Vagina (tissue), 2 donors: ENCODE measurements around the gene PHF23.

Source experiments
- POLR2A ChIP-seq, 2 donors: fragments of 450-650 bp; IDR thresholded peaks; one replicate each; pipeline ENCODE4 v1.6.1; 2017; ENCODE audit warnings: antibody characterized with exemption in 2 of 2, mild to moderate bottlenecking in 2 of 2, moderate library complexity in 2 of 2
- POLR2AphosphoS5 ChIP-seq, 2 donors: sonication (generic); formaldehyde crosslinking; IDR thresholded peaks; one replicate each; pipeline ENCODE4 v1.9.0; 2017; ENCODE audit warnings: antibody characterized with exemption in 2 of 2, mild to moderate bottlenecking in 2 of 2, low read depth in 1 of 2; ENCODE audit not compliant: insufficient read depth in 1 of 2

DNA sequence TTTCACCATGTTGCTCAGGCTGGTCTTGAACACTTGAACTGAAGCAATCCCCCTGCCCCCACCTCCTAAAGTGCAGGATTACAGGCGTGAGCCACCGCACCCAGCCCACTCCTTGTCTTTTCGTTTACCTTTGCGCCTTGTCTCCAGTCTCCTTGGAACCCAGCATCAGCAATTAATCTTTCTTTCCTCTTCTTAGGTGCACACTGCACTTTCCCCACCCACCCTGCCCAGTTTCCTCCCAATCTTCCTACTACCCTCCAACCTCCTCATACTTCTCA, 24.5 kb upstream of the PHF23 start:
- TF ChIP-seq POLR2A (IDR thresholded peaks at IDR 0.05) = no peak
- no peak for TF ChIP-seq POLR2AphosphoS5 (IDR thresholded peaks at IDR 0.05; ENCODE audit: insufficient read depth in 1 of 2, low read depth in 1 of 2)
